TTC549 (cell line): ENCODE results near the gene CBX4.

ENCODE experiments used
- FAIRE-seq: peaks from 2 replicates; lab custom pipeline; 2012; peaks lifted over from hg19 to GRCh38; lab: Jason Lieb, UNC

Gene CBX4

GRCh38 chr17:79841369-79842135 lies 2.3 kb upstream of the CBX4 start:
- no peak for FAIRE-seq

- no peak for FAIRE-seq
Observed at GRCh38 chr17:79840989-79841286, 1.7 kb upstream of the CBX4 start.

GRCh38 chr17:79840269-79840988 lies 1.2 kb upstream of the CBX4 start:
- no peak for FAIRE-seq

- no peak for FAIRE-seq
Observed at GRCh38 chr17:79838522-79839274, 542 bp downstream of the CBX4 start.

- FAIRE-seq, result no peak
Observed at GRCh38 chr17:79837888-79838521, 1.2 kb downstream of the CBX4 start.

GRCh38 chr17:79836972-79837887 lies 2.0 kb downstream of the CBX4 start:
- no peak for FAIRE-seq

- FAIRE-seq, result no peak
Observed at GRCh38 chr17:79836510-79836971, 2.7 kb downstream of the CBX4 start.

- no peak for FAIRE-seq
Observed at GRCh38 chr17:79835953-79836509, 3.2 kb downstream of the CBX4 start.

- no peak for FAIRE-seq
Observed at GRCh38 chr17:79835470-79835899, 3.8 kb downstream of the CBX4 start.

- FAIRE-seq, result no peak
Observed at GRCh38 chr17:79834565-79835469, 4.4 kb downstream of the CBX4 start.

- FAIRE-seq, result no peak
Observed at GRCh38 chr17:79833744-79834564, 5.3 kb downstream of the CBX4 start.

GRCh38 chr17:79833110-79833450 lies 6.2 kb downstream of the CBX4 start:
- no peak for FAIRE-seq

- no peak for FAIRE-seq
Observed at GRCh38 chr17:79832218-79833109, 6.8 kb downstream of the CBX4 start.

GRCh38 chr17:79831265-79832217 lies 7.7 kb downstream of the CBX4 start:
- no peak for FAIRE-seq

- no peak for FAIRE-seq
Observed at GRCh38 chr17:79830763-79831264, 8.4 kb downstream of the CBX4 start.

GRCh38 chr17:79830303-79830702 lies 8.9 kb downstream of the CBX4 start:
- no peak for FAIRE-seq

- FAIRE-seq, result no peak
Observed at GRCh38 chr17:79829457-79829856, 9.8 kb downstream of the CBX4 start.
